Thymus (tissue), 11 donors: ENCODE results near the gene PEDS1. TPM values are rescaled to one million over a fixed set of nuclear protein-coding genes. Genes with fewer than 3 reads are reported as not detected.
"Not testable (repeated sequence)": the region's sequence is repeated elsewhere in the genome, so short reads cannot be mapped to it uniquely, and the experiment has no call there.

ENCODE experiments used
- DNase-seq, 9 donors: peaks; one replicate each; pipeline ENCODE4 v3.0.0-alpha.2; 2013; ENCODE audit warnings: low spot score in 9 of 9, low read depth in 6 of 9, missing footprints in 1 of 9
- H3K27ac ChIP-seq, 2 donors: one replicate each; pipeline ENCODE4 v1.5.1; 2013; ENCODE audit warnings: control low read depth in 1 of 2, low read depth in 1 of 2, low read length in 1 of 2, mild to moderate bottlenecking in 1 of 2, moderate library complexity in 1 of 2
- H3K27me3 ChIP-seq, 2 donors: one replicate each; pipeline ENCODE4 v1.5.1; 2013; ENCODE audit warnings: low read length in 1 of 2; ENCODE audit not compliant: control insufficient read depth in 2 of 2, insufficient read depth in 1 of 2
- H3K36me3 ChIP-seq, 2 donors: one replicate each; pipeline ENCODE4 v1.5.1; 2013; ENCODE audit warnings: low read length in 1 of 2, mild to moderate bottlenecking in 1 of 2, moderate library complexity in 1 of 2; ENCODE audit not compliant: control insufficient read depth in 2 of 2, insufficient read depth in 2 of 2
- H3K4me1 ChIP-seq, 2 donors: one replicate each; pipeline ENCODE4 v1.5.1; 2013; ENCODE audit warnings: low read length in 2 of 2; ENCODE audit not compliant: control insufficient read depth in 2 of 2, insufficient read depth in 2 of 2
- H3K4me3 ChIP-seq, 2 donors: one replicate each; pipeline ENCODE4 v1.5.1; 2013; ENCODE audit warnings: low read length in 2 of 2, control low read depth in 1 of 2, mild to moderate bottlenecking in 1 of 2
- H3K9me3 ChIP-seq, 2 donors: one replicate each; pipeline ENCODE4 v1.5.1; 2013; ENCODE audit warnings: low read length in 1 of 2, mild to moderate bottlenecking in 1 of 2; ENCODE audit not compliant: control insufficient read depth in 2 of 2, insufficient read depth in 1 of 2
- WGBS: extraction: QIAGEN DNeasy Blood & Tissue Kit; methylation state at CpG from one replicate; pipeline ENCODE4 v1.1.7; 2013; 5-methylcytosine and 5-hydroxymethylcytosine counted together
- polyA plus RNA-seq: library from polyadenylated mRNA; stranded (reverse); fragments of 200-250 nt; gene quantifications from one replicate; pipeline ENCODE4 v1.2.3, GENCODE V29; 2013
- total RNA-seq: library from RNA; stranded (reverse); fragments of 120-200 nt; gene quantifications from one replicate; pipeline ENCODE4 v1.2.4, GENCODE V29; 2013
- donor health status: healthy.

The PEDS1 gene
- total and polyA plus RNA-seq, 2 donors = 18.2 to 26.5 TPM

DNA sequence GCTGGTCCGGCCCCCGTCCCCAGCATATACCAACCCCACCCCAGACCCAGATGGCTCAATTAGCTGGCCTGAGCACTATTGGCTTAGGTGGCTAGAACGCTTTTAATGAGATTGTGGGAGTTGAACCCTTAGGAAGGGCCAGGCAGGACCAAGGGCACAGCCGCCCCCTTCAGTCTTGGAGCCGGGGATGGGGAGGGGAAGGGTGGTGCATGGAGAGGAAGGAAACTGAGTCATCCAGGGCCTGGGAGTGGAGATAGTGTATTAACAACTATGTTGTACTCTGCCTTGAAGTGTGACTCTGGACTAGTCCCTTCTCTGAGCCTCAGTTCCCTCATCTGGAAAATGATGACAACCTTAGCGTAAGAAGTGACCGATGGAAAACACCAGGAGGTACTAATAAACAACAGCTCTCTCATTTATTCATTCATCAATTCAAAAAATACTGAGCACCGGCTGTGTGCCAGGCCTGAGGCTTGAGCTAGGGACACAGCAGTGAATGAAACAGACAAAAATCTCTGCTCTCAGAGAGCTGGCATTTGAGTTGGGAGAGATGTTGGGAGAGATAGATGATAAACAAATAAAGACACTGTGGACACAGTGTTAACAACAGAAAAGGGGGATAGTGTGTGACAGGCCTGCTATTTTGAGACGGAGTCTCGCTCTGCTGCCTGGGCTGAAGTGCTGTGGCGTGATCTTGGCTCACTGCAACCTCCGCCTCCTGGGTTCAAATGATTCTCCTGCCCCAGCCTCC, 11.5 kb downstream of the PEDS1 start:
- WGBS = 98% methylated on average over 12 of the region's 12 CpGs
- no peak for DNase-seq
- H3K4me3 ChIP-seq = no peak overlapping the region
- no peak overlapping the region for H3K27ac ChIP-seq
- H3K9me3 ChIP-seq = no peaks in the 10 kb centered on the region
- peaks cover 34 to 45% of the 10 kb centered on the region in 2 donors for H3K36me3 ChIP-seq
- H3K4me1 ChIP-seq = peaks cover 12 to 21% of the 10 kb centered on the region in 2 donors
- no peaks in the 10 kb centered on the region for H3K27me3 ChIP-seq

DNA sequence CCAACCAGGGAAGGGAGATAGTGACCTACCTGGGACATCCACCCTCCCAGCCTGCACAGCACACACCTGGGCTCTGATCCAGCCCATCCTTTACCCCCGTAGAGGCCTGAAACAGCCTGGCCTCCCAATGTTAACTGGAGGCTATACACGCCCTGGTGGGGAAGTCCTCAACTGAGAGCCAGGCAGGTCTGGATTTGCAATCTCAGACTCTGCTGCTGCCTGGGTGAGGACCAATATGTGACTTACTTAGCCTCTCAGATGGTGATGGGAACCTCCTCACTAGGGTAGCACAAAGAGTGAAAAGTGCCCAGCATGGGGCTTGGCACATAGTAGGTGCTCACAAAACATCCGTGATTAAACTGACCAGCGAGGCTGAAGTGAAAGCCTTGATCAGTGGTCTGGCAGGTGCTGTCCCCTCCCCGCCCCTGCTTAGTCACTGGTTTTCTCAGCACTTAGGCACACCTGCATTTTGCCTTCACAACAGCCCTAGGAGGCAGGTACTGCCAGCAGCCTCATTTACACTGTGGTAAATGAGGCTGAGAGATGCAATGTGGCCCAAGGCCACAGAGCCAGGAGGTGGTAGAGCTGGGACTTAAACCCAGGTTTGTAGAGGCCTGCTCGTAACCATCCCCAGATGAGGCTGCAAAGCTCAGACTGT, 12.4 kb downstream of the PEDS1 start:
- no peak overlapping the region for H3K4me3 ChIP-seq
- peak overlapping the region in 1 of 2 donors; percentile 15 for H3K27ac ChIP-seq
- no peak for DNase-seq
- H3K27me3 ChIP-seq = no peaks in the 10 kb centered on the region
- H3K4me1 ChIP-seq = peaks cover 5 to 12% of the 10 kb centered on the region in 2 donors
- H3K9me3 ChIP-seq = no peaks in the 10 kb centered on the region
- peaks cover 34 to 47% of the 10 kb centered on the region in 2 donors for H3K36me3 ChIP-seq
- WGBS = 95% methylated on average over 6 of the region's 6 CpGs

DNA sequence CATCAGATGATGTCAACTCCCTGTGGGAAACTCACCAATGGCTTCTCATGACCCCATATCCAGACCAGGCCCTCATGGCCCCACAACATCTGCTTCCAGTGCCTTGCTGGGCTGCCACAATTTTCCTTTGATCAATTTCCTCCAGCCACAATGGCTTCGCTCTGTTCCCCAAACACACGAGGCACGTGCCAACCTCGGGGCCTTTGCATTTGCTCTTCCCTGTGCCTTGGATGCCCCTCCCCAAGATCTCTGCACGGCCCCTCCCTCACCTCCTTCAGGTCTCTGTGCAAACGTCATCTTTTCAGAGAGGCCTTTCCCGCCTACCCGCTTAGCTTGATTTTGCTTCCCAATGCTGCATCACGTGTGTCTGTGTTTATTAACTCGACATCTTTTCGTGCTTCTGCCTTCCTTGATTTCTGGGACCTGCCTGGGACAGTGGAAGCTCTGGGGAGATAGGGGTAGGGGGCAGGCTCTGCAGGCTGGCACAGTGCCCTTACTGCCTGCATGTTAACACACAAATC, 13.1 kb downstream of the PEDS1 start:
- no peak overlapping the region for H3K4me3 ChIP-seq
- no peaks in the 10 kb centered on the region for H3K9me3 ChIP-seq
- H3K4me1 ChIP-seq = peaks cover 0 to 6% of the 10 kb centered on the region in 2 donors
- DNase-seq = no peak
- WGBS = 95% methylated on average over 11 of the region's 11 CpGs
- H3K27ac ChIP-seq = no peak overlapping the region
- H3K27me3 ChIP-seq = no peaks in the 10 kb centered on the region
- H3K36me3 ChIP-seq = peaks cover 34 to 46% of the 10 kb centered on the region in 2 donors

DNA sequence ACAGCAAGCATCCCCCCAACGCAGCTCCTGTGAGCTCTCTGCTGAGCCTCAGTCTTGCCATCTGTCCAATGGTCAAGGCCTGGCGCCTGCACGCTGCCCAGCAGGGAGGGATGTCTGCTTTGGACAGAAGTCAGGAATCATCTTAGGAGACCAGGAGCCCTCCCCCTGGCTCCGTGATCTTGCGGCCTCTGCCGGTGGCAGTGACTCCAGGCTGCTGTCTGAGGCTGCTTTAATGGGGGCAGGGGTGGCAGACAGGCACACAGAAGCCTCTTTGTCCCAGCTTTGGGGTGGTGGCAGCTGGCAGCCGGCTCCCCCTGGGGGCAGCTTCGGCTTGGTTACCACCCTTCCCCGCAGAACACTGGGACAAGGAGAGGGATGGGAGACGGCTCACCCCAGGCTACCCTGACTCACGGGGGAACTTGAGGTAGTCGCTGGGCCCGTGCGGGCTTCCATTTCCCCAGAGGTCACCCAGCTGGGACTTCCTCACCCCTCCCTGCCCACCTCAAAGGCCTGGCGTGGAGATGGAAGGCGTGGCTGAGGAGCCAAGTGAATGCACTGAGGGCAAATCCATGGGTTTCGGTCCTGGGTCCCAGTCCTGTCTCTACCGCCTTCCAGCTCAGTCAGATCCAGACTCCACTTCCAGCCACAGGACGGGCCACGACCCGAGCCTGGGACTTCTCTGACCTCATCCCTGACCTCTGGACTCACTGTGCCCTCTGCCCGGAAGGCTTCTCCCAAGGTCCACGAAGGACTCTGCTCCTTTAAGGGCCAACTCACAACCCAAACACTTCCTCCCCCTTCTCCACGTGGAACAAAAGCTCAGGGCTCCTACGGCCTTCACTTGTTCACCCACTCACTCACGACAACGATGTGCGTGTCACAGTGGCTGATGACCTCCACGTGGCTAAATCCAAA, 14.8 kb downstream of the PEDS1 start:
- Histone ChIP-seq H3K4me1 (peaks cover 0 to 2% of the 10 kb centered on the region in 2 donors), H3K27ac (no peak overlapping the region), H3K36me3 (peaks cover 35 to 52% of the 10 kb centered on the region in 2 donors), H3K27me3 (no peaks in the 10 kb centered on the region), H3K4me3 (no peak overlapping the region), H3K9me3 (no peaks in the 10 kb centered on the region)
- no peak for DNase-seq
- 94% methylated on average over 29 of the region's 29 CpGs for WGBS

DNA sequence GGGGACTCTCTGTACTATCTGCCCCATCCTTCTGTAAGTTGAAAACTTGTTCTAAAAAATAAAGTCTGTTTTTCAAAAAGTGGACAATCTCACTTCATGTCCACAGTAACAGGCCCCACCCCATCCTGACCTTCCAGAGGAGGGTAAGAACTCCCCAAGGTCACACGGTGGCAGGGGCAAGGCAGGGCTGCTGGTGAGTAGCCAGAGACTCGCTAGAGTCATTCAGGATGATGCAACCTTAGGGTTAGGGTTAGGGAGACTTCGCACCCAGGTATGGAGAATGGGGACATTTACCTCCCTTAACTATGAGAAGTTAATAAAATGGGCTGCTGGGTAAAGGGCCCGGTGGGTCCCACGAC, 15.4 kb downstream of the PEDS1 start:
- no peak for DNase-seq
- WGBS = 100% methylated on average over 5 of the region's 5 CpGs
- Histone ChIP-seq H3K4me3 (no peak overlapping the region), H3K9me3 (no peaks in the 10 kb centered on the region), H3K4me1 (peaks cover 0 to 2% of the 10 kb centered on the region in 2 donors), H3K27me3 (no peaks in the 10 kb centered on the region), H3K27ac (no peak overlapping the region), H3K36me3 (peaks cover 36 to 50% of the 10 kb centered on the region in 2 donors)

DNA sequence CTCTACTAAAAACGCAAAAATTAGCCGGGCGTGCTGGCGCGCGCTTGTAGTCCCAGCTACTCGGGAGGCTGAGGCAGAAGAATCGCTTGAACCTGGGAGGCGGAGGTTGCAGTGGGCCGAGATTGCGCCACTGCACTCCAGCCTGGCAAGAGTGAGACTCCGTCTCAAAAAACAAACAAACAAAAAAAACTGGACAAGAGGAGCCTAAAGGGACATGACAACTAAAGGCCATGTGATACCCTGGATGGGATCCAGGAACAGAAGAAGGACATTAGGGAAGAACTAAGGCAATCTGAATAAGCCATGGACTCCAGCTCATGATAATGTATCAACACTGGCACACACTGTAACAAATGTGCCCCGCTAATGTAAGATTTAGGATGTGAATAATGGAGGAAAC, 15.8 kb downstream of the PEDS1 start:
- not testable (repeated sequence) for H3K27me3 ChIP-seq, H3K9me3 ChIP-seq, H3K27ac ChIP-seq, H3K4me1 ChIP-seq, DNase-seq, H3K4me3 ChIP-seq
- H3K36me3 ChIP-seq = peaks cover 36 to 48% of the 10 kb centered on the region in 2 donors
- WGBS = 96% methylated on average over 13 of the region's 13 CpGs

DNA sequence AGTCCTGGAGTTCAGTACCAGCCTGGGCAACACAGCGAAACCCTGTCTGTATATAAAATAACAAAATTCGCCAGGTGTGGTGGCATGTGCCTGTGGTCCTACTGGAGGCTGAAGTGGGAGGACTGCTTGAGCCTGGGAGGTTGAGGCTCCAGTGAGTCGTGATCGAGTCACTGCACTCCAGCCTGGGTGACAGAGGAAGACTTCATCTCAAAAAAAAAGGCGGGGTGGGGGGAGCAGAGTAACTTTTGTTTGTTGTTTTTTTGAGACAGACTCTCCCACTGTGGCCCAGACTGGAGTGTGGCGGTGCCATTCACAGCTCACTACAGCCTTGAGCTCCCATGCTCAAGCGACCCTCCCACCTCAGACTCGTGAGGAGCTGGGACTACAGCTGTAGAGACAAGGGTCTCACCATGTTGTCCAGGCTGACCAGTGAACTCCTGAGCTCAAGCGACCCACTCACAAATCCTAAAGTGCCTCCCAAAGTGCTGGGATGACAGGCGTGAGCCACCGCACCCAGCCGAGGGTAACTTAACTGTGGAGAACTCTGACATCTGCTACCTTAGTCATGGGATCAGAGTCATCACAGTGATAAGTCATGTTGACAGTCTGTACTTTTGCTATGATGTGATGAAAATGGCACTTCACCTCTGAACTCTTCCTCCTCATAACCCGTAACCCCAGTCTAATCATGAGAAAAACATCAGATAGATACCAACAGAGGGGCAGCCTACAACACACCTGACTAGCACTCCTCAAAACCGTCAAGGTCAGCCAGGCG, 16.5 kb downstream of the PEDS1 start:
- peaks cover 36 to 46% of the 10 kb centered on the region in 2 donors for H3K36me3 ChIP-seq
- no peak overlapping the region for H3K27ac ChIP-seq
- no peak for DNase-seq
- no peaks in the 10 kb centered on the region for H3K27me3 ChIP-seq
- no peak overlapping the region for H3K4me3 ChIP-seq
- H3K9me3 ChIP-seq = no peaks in the 10 kb centered on the region
- 95% methylated on average over 15 of the region's 15 CpGs for WGBS
- H3K4me1 ChIP-seq = peaks cover 0 to 2% of the 10 kb centered on the region in 2 donors

DNA sequence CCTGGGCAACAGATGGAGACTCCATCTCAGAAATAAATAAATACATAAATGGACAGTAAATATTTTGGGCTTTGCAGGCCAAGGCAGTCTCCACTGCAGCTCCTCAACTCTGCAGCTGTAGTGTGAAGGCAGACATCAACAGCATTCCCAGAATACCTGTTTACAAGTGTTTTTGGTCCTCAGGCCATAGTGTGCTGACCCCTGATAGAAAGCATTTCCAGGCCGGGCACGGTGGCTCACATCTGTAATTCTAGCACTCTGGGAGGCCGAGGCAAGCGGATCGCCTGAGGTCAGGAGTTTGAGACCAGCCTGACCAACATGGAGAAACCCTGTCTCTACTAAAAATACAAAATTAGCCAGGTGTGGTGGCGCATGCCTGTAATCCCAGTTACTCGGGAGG, 18.4 kb downstream of the PEDS1 start:
- H3K4me1 ChIP-seq, DNase-seq: not testable (repeated sequence)
- H3K36me3 ChIP-seq = peaks cover 30 to 42% of the 10 kb centered on the region in 2 donors

More for the DNA sequence above, 18.4 kb downstream of the PEDS1 start:
- H3K9me3 ChIP-seq, H3K4me3 ChIP-seq, H3K27me3 ChIP-seq, H3K27ac ChIP-seq: not testable (repeated sequence)
- 98% methylated on average over 7 of the region's 7 CpGs for WGBS
